GM23248 (cell line): ENCODE data around the gene CST7. TPM values are rescaled to one million over a fixed set of nuclear protein-coding genes. Genes with fewer than 3 reads are reported as not detected.

ENCODE experiments used
- DNase-seq: peaks from one replicate; pipeline ENCODE4 v3.0.0-alpha.2; 2015
- H2AFZ ChIP-seq: fragments of 200-600 bp; sonication (generic); 2 replicates; pipeline ENCODE4 v1.6.1; 2016; ENCODE audit warnings: antibody characterized with exemption
- H3F3A ChIP-seq: fragments of 200-600 bp; sonication (generic); 2 replicates; pipeline ENCODE4 v1.6.1; 2016; ENCODE audit warnings: mild to moderate bottlenecking, antibody characterized with exemption, mixed run types; ENCODE audit not compliant: insufficient read depth
- H3K27ac ChIP-seq: fragments of 200-600 bp; sonication (generic); 2 replicates; pipeline ENCODE4 v1.5.1; 2016; ENCODE audit warnings: mild to moderate bottlenecking
- H3K27me3 ChIP-seq: fragments of 200-600 bp; sonication (generic); replicated peaks from 2 replicates; pipeline ENCODE4 v1.6.1; 2016; ENCODE audit warnings: mild to moderate bottlenecking; ENCODE audit not compliant: insufficient read depth
- H3K36me3 ChIP-seq: fragments of 200-600 bp; sonication (generic); 2 replicates; pipeline ENCODE4 v1.6.1; 2016; ENCODE audit warnings: low read depth, mild to moderate bottlenecking
- H3K4me1 ChIP-seq: fragments of 200-600 bp; sonication (generic); 2 replicates; pipeline ENCODE4 v1.6.1; 2016; ENCODE audit warnings: mild to moderate bottlenecking; ENCODE audit not compliant: insufficient read depth
- H3K4me2 ChIP-seq: fragments of 200-600 bp; sonication (generic); one replicate; pipeline ENCODE4 v1.6.1; 2016; ENCODE audit warnings: mild to moderate bottlenecking; ENCODE audit not compliant: unreplicated experiment
- H3K4me3 ChIP-seq: fragments of 200-600 bp; sonication (generic); 2 replicates; pipeline ENCODE4 v1.5.1; 2016; ENCODE audit warnings: mild to moderate bottlenecking
- H3K79me2 ChIP-seq: fragments of 200-600 bp; sonication (generic); 2 replicates; pipeline ENCODE4 v1.6.1; 2016; ENCODE audit warnings: mild to moderate bottlenecking; ENCODE audit not compliant: insufficient read depth
- H3K9ac ChIP-seq: fragments of 200-600 bp; sonication (generic); 2 replicates; pipeline ENCODE4 v1.6.1; 2016; ENCODE audit warnings: mild to moderate bottlenecking
- H3K9me2 ChIP-seq: fragments of 200-600 bp; sonication (generic); 2 replicates; pipeline ENCODE4 v1.6.1; 2016; ENCODE audit warnings: mixed run types, mild to moderate bottlenecking, moderate library complexity; ENCODE audit not compliant: insufficient read depth
- H3K9me3 ChIP-seq: fragments of 200-600 bp; sonication (generic); one replicate; pipeline ENCODE4 v1.6.1; 2017; ENCODE audit warnings: low read depth
- H4K20me1 ChIP-seq: fragments of 200-600 bp; sonication (generic); 2 replicates; pipeline ENCODE4 v1.6.0; 2016; ENCODE audit not compliant: insufficient read depth
- EZH2 ChIP-seq: fragments of 200-600 bp; sonication (generic); IDR thresholded peaks from 2 replicates; pipeline ENCODE4 v1.6.1; 2018; ENCODE audit warnings: antibody characterized with exemption, mild to moderate bottlenecking; ENCODE audit not compliant: insufficient read depth, poor library complexity, severe bottlenecking
- EZH2phosphoT487 ChIP-seq: fragments of 200-600 bp; sonication (generic); IDR thresholded peaks from 2 replicates; pipeline ENCODE4 v1.6.1; 2018; ENCODE audit warnings: antibody characterized with exemption, moderate library complexity, mild to moderate bottlenecking, low read depth; ENCODE audit not compliant: insufficient read depth
- WGBS, 2 experiments: methylation state at CpG; one replicate each; pipeline ENCODE4 v1.1.6; 2015 to 2017; ENCODE audit warnings: low lambda C conversion rate in 2 of 2, low coverage in 1 of 2; ENCODE audit errors: missing lambda C conversion rate in 2 of 2; 5-methylcytosine and 5-hydroxymethylcytosine counted together
- in situ Hi-C: fragments of 300-500 bp; cut with MboI; formaldehyde crosslinking; loops from 2 replicates; pipeline ENCODE4 v1.15.0; 2020
- polyA plus RNA-seq: library from polyadenylated mRNA; unstranded; fragments of >200 nt; fragmentation: Nextera tagmentation; extraction: Ambion mirVana; gene quantifications from 2 replicates; pipeline ENCODE4 v1.2.1, GENCODE V29; 2016
- total RNA-seq: library from RNA; depleted of rRNA; stranded (reverse); fragments of >200 nt; shearing (Covaris generic); gene quantifications from 2 replicates; pipeline ENCODE4 v1.2.3, GENCODE V29; 2014

The CST7 gene
- total and polyA plus RNA-seq, 2 experiments from 2014 or later, result not detected

GRCh38 chr20:24994470-24995368 lies 45.6 kb downstream of the CST7 start:
- H2AFZ ChIP-seq, result peak overlapping the region; percentile 52; the same call in 1 of the 2 replicates
- H3K4me3 ChIP-seq, result peak overlapping the region; percentile 68
- H4K20me1 ChIP-seq, result no peaks in the 10 kb centered on the region
- peaks cover 27% of the 10 kb centered on the region for H3K79me2 ChIP-seq
- H3K36me3 ChIP-seq, result no peaks in the 10 kb centered on the region
- no peak for TF ChIP-seq EZH2
- no peak for TF ChIP-seq EZH2phosphoT487
- H3K9ac ChIP-seq, result 0 out of 2 replicates have a peak overlapping the region, but pooled peaks have one; percentile 24
- H3K27ac ChIP-seq, result no peak overlapping the region
- H3K9me2 ChIP-seq, result no peaks in the 10 kb centered on the region
- peak overlapping the region; percentile 91 for H3K4me2 ChIP-seq
- in situ Hi-C loops, result loop anchor here (5.0 to 25.0 kb wide), 6 partner anchors 68 to 868 kb away; partner anchors contain the start of gene GINS1
- DNase-seq, result peak; percentile 79
- H3K4me1 ChIP-seq, result peaks cover 16% of the 10 kb centered on the region
- 0 out of 2 replicates have a peak, but pooled peaks cover 4% of the 10 kb centered on the region for H3F3A ChIP-seq
- H3K27me3 ChIP-seq, result no peaks in the 10 kb centered on the region
- WGBS, 2 experiments, result 26 to 29% methylated on average over 20 of the region's 20 CpGs
- no peaks in the 10 kb centered on the region for H3K9me3 ChIP-seq

GRCh38 chr20:24995741-24996448 lies 46.8 kb downstream of the CST7 start:
- peaks cover 15% of the 10 kb centered on the region for H3K79me2 ChIP-seq
- WGBS, 2 experiments, result 59 to 68% methylated on average over 9 of the region's 9 CpGs
- H3F3A ChIP-seq, result peaks cover 9% of the 10 kb centered on the region
- no peak overlapping the region for H2AFZ ChIP-seq
- no peaks in the 10 kb centered on the region for H3K27me3 ChIP-seq
- no peaks in the 10 kb centered on the region for H3K9me3 ChIP-seq
- in situ Hi-C loops, result loop anchor here (5.0 to 25.0 kb wide), 6 partner anchors 66 to 866 kb away; partner anchors contain the start of gene GINS1
- no peak overlapping the region for H3K4me3 ChIP-seq
- H3K9ac ChIP-seq, result no peak overlapping the region
- TF ChIP-seq EZH2, result no peak
- TF ChIP-seq EZH2phosphoT487, result no peak
- no peaks in the 10 kb centered on the region for H3K9me2 ChIP-seq
- no peaks in the 10 kb centered on the region for H4K20me1 ChIP-seq
- no peak overlapping the region for H3K27ac ChIP-seq
- H3K4me2 ChIP-seq, result no peak overlapping the region
- peaks cover 25% of the 10 kb centered on the region for H3K4me1 ChIP-seq
- no peaks in the 10 kb centered on the region for H3K36me3 ChIP-seq
- DNase-seq, result peak; percentile 43

- Histone ChIP-seq H3K4me2 (no peak overlapping the region), H3K9me2 (no peaks in the 10 kb centered on the region), H3K9ac (no peak overlapping the region), H3K79me2 (peaks cover 7% of the 10 kb centered on the region), H3K27me3 (no peaks in the 10 kb centered on the region), H3K27ac (no peak overlapping the region), H2AFZ (no peak overlapping the region), H3K36me3 (no peaks in the 10 kb centered on the region), H3K9me3 (no peaks in the 10 kb centered on the region), H4K20me1 (no peaks in the 10 kb centered on the region), H3K4me3 (no peak overlapping the region), H3K4me1 (peaks cover 20% of the 10 kb centered on the region), H3F3A (peaks cover 12% of the 10 kb centered on the region)
- no peak for DNase-seq
- in situ Hi-C loops, result loop anchor here (5.0 to 25.0 kb wide), 6 partner anchors 66 to 866 kb away; partner anchors contain the start of gene GINS1
- 62 to 65% methylated on average over 9 of the region's 9 CpGs for WGBS, 2 experiments
- no peak for TF ChIP-seq EZH2
- TF ChIP-seq EZH2phosphoT487, result no peak
Measured at GRCh38 chr20:24996449-24997377, 47.6 kb downstream of the CST7 start.
